ENCODE results near the gene SORT1.

SORT1 gene

DNA sequence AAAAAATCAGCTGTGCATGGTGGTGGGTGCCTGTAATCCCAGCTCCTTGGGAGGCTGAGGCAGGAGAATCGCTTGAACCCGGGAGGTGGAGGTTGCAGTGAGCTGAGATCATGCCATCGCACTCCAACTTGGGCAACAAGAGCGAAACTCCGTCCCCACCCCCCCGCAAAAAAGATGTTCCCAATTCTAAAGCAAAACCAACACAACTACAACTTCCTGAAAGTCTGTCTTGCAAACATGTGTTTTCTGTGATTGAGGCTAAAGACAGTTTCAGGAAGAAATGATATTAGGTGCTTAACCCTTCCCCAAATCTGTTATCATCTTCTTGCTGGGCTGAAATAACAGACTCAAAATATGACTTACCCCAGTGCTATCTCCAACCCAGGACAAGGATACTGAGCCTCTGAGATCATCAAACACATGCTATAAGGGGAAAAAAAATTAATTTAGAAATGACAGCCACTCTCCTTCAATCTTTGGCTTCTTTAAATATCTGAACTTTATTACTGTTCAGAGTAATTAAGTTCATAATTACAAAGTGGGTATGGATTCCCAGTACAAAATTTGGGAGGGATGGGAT, 28.5 kb downstream of the SORT1 start:
- DNase-seq (ENCODE audit: insufficient read length, low spot score) (no peak), FAIRE-seq (no peak)
- TF ChIP-seq, protein P1, sequence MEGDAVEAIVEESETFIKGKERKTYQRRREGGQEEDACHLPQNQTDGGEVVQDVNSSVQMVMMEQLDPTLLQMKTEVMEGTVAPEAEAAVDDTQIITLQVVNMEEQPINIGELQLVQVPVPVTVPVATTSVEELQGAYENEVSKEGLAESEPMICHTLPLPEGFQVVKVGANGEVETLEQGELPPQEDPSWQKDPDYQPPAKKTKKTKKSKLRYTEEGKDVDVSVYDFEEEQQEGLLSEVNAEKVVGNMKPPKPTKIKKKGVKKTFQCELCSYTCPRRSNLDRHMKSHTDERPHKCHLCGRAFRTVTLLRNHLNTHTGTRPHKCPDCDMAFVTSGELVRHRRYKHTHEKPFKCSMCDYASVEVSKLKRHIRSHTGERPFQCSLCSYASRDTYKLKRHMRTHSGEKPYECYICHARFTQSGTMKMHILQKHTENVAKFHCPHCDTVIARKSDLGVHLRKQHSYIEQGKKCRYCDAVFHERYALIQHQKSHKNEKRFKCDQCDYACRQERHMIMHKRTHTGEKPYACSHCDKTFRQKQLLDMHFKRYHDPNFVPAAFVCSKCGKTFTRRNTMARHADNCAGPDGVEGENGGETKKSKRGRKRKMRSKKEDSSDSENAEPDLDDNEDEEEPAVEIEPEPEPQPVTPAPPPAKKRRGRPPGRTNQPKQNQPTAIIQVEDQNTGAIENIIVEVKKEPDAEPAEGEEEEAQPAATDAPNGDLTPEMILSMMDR (IDR thresholded peaks at IDR 0.05; ENCODE audit: insufficient read depth, missing control alignments), result no peak

DNA sequence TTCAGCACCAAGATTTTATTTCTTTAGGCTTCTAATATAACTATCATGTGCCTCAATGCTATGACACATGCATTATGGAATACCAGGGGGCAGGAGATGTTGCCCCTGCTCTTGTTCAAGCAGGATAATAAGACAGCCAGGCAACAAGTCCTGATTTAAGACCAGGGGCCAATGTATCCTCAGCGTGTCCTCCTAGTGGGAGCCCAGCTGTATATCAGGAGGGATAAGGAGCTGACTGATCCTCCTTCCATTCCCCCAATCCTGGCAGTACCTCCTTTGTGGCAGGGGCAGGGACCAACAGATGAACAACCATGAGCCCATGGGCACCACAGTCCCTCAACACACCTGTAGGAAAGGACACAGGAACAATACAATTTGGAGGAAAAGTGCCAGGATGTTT, 29.3 kb downstream of the SORT1 start:
- no peak for DNase-seq (ENCODE audit: insufficient read length, low spot score)
- no peak for FAIRE-seq
- TF ChIP-seq, protein P1 (IDR thresholded peaks at IDR 0.05; ENCODE audit: insufficient read depth, missing control alignments), result no peak

DNA sequence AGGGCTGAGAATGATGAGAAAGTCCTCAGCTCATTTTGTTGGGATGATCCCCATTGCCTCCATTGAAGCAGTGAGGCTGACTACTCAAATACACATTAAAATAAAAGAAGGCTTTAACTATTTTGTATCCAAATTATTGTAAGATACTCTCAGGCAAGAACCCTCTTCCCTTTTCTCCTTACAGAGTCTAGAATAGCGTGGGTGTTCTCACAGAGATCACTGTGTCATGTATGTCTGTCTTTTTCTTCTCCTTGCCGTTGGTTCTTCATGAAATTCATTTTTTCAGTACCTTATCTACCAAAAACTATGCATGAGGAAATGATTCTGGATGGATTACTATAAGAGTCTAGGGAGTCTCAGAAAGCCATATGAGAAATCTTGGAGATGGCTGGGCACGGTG, 30.1 kb downstream of the SORT1 start:
- TF ChIP-seq, protein P1 (IDR thresholded peaks at IDR 0.05; ENCODE audit: insufficient read depth, missing control alignments), result no peak
- no peak for FAIRE-seq

DNA sequence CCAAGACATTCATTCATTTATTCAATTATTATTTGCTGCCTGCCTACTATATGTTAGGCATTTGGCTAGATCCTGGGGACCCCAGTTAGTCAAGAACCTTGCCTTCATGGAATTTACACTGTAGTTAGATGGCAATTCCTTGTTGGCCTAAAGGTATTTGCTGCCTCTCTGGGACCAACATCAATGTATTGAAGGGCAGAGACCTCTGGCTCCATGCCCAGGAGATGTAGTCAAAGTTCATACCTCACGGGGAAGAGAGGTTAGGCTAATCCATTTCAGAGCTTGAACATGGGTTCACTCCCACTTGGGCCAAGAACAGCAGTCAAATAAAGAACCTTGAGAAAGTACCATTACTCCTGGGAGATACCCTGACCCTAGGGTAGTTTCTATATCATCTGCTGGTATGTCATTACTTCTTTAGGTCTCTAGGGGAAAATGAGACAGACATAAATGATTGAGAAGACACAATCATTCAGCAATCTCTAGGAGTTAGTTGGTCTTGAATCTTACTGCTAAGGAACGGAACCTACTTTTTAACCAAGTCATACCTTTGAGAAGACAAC, 32.0 kb downstream of the SORT1 start:
- FAIRE-seq (no peak), DNase-seq (ENCODE audit: insufficient read length, low spot score) (no peak)

More for the DNA sequence above, 30.1 kb downstream of the SORT1 start:
- DNase-seq (ENCODE audit: insufficient read length, low spot score), result no peak

DNA sequence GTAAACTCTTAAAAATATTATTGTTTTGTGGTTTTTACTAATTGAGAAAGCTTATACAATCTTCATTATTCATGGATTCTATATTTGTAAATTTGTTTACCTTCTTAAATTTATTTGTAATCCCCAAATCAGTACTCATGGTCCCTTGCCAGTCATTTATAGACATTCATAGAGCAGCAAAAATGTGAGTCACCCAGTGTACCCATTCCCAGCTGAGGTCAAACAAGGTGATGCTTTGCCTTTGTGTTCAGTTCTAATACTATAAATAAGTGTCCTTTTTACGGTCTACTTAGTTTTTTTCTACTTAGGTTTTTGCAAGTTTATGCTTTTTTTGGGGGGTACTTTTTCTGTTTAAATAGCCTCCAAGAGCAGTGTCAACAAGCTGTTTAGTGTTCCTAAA, 36.1 kb downstream of the SORT1 start:
- FAIRE-seq (no peak), DNase-seq (ENCODE audit: insufficient read length, low spot score) (no peak)
- TF ChIP-seq, protein P1 (IDR thresholded peaks at IDR 0.05; ENCODE audit: insufficient read depth, missing control alignments), result no peak

More for the DNA sequence above, 32.0 kb downstream of the SORT1 start:
- TF ChIP-seq, protein P1 (IDR thresholded peaks at IDR 0.05; ENCODE audit: insufficient read depth, missing control alignments), result no peak

DNA sequence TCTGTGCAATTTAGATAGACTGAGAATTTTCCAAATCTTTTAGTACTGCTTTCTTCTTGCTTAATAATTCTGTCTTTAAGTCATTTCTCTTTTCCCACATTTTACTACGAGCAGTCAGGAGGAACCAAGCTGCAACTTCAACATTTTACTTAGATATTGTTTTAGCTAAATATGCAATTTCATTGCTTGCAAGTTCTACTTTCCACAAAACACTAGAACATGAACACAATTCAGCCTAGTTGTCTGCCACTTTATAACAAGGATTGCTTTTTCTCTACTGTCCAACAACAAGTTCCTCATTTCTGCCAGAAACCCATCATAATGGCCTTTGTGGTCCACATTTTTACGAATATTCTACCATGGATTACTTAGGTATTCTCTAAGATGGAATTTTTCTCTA, 36.6 kb downstream of the SORT1 start:
- no peak for FAIRE-seq
- TF ChIP-seq, protein P1 (IDR thresholded peaks at IDR 0.05; ENCODE audit: insufficient read depth, missing control alignments), result no peak
- DNase-seq (ENCODE audit: insufficient read length, low spot score), result no peak

DNA sequence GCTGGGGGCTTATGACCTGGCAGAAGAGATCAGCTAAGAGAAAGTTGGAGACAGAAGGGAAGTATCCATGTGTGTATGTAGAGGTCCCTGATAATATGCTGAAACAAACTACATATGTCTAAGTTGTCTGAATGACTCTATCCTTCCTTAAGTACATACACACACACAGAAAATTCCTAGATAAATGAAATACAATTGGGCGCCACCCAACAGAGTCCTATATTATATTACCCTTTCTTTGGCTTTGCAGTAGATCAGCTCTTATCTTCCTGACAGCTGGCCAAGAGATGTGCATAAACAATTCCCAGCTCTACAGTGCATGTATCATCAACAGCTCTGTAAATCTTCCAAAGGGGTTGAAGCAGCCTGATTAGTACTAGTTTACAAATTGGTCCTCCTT, 40.1 kb downstream of the SORT1 start:
- DNase-seq (ENCODE audit: insufficient read length, low spot score) (no peak), FAIRE-seq (no peak)
- TF ChIP-seq, protein P1 (IDR thresholded peaks at IDR 0.05; ENCODE audit: insufficient read depth, missing control alignments), result no peak

Data from D721Med (cell line).